NCI-H2171 treated with DMSO at 0.1 percent for 48 hours (cell line): ENCODE measurements around the gene HESX1.

Source experiments
- DNase-seq: peaks from one replicate; lab custom pipeline; 2025; lab: John Stamatoyannopoulos, UW

The HESX1 gene

DNA sequence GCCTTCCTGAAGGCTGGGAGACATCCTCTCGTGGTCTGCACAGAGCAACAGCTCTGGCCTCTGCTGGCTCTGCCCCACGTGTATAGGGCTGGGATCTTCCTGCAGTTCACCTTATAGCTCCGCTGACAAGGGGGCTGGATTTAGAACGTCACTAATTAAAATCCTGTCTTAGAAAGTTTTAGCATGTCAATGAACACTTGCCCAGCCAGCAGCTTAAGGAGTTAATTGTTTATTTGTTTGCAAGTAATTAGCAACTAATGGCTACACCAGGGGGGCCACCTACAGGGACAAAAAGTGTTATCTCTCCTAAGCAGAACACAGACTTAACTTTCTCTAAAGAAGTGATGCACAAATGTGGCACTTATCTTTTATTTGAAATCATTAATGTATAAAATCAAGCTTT lies at the start of gene HESX1:
HESX1 (minus strand) TSS at position 84 of the 403 bp plus-strand sequence; CDS start at position 24, 60 bp downstream.
- no peak for DNase-seq

DNA sequence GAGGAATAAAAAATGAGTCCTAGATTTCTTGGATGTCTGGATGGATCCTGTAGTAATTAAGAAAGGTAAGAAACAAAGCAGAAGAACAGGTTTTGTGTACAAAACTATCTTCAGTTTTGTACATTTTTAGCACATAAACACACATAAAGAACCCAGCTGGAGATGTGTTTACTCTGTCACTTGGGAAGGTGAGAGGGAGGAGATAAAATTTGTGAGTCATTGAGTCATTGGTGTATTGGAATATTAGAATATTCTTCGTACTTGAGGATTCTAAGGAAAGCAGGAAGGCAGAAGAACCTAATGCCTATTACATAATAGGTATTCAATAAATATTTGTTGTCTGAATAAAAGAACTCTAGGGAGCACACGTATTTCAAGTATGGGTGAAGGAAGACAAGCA lies 45.2 kb upstream of the HESX1 start:
- no peak for DNase-seq

DNA sequence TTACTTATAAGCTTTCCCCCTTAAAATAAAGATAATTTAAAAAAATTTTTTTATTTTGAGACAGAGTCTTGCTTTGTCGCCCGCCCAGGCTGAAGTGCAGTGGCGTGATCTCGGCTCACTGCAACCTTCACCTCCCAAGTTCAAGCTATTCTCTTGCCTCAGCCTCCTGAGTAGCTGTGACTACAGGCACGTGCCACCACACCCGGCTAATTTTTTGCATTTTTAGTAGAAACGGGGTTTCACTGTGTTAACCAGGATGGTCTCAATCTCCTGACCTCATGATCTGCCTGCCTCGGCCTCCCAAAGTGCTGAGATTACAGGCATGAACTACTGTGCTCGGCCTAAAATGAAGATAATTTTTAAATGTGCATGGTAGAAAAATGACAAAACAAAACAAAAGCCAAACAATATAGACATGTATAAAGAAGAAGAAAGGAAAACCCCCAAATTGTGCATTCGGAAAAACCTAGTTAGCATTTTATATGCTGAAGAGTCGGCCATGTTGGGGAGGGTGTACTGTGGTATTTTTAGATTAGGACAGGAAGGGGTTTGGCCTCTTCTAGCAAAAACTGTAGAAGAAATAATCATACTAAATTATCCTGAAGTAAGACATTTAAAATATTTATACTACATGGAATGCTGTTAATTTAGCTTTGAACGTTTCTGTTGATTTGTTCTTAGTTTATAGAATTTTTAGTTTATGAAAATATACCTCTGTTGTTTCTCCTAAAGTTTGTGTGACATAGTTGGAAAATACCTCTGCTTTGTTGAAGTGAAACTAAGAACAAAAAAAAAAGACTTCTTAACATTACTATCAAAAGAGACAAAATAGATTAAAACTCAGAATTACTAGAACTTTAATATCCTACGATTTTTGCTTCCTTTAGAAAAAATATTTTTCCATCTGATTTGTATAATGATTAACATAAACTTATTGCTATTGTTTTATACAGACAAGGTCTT lies 35.1 kb upstream of the HESX1 start:
- DNase-seq, result no peak

DNA sequence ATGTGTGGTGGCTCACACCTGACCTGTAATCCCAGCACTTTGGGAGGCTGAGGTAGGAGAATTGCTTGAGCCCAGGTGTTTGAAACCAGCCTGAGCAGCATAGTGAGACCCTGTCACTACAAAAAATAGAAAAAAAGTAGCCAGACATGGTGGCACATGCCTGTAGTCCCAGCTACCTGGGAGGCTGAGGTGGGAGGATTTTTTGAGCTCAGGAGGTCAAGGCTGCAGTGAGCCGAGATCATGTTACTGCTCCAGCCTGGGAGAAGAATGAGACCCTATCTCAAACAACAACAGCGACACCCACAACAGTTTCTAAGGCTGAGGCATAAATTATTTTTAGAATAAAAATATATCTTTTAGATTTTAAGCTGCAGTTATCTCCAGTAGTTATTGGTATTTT lies 34.0 kb upstream of the HESX1 start:
- DNase-seq, result no peak

DNA sequence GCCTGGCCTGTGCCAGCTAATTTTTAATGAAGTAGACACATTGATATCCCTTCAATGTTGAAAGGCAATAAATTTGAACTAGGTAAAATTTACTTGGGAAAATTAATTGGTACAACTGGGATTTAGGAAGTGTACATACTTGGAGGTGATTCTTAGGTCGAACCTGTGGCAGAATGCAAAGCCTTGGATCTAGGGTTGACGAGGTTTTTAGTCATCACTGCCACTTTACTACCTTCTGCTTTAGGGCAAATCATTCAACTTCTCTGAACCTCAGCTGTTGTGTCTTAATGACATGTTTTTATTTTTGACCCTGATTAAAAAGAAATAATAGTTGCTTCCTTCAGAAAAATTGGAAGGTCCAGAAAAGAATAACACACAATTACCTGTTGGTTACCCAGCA lies 30.2 kb upstream of the HESX1 start:
- DNase-seq, result no peak

GRCh38 chr3:57227930-57228751 lies 28.4 kb upstream of the HESX1 start:
- DNase-seq, result peak; percentile 9

DNA sequence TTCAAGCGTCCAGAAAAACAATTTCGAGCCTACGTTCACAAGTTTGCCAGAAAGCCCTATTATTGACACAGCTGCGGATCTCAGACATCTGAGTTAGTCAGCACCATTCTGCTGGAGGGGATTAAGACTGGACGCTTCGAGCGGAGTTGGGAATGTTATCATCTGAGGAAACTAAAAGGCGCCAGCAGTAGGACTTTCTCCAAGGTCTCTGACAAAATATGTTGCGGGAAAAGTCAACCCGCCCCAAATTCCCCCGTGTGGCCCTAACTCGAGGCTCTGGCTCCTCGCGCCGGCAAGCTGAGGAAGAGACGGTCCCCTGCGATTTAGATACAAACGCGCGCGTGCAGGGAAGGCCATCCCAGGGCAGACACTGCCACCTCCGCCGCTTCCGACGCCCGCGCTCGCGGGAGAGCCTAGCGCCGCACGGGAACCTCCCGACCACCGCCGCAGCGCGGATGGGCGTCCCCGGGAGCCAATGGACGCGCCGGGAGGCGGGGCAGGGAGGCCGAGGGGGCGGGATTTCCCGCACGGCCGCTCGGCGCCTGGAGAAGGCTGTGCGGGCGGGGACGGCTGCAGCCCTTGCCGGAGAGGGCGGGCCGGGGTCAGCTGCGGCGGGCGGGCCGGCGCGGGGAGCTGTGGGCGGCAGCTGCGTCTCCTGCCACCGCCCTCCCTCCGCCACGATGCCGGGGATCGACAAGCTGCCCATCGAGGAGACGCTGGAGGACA lies 27.6 kb upstream of the HESX1 start, which contains the start of gene APPL1:
APPL1 (plus strand) TSS at position 526 of the 726 bp plus-strand sequence; CDS start at position 681, 155 bp downstream.
- peak; percentile 75 for DNase-seq

DNA sequence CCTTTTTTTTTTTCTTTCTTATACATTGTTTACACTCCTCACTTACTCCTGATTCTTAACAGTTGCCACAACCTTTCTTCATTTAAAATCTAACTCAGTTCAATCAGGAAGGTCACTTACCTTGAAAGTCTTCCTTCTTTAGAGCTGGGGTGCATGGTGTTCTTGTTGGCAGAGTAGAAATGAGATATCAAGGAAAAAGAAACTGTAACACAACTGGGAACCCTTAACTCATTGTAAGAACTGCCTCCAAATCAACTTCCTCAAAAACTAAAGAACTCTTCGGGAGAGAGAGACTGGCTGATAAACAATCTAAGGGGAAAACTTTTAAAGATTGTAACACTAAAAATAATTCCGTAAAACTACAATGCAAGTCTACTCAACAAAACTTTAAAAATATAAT lies 26.4 kb upstream of the HESX1 start:
- DNase-seq, result no peak

DNA sequence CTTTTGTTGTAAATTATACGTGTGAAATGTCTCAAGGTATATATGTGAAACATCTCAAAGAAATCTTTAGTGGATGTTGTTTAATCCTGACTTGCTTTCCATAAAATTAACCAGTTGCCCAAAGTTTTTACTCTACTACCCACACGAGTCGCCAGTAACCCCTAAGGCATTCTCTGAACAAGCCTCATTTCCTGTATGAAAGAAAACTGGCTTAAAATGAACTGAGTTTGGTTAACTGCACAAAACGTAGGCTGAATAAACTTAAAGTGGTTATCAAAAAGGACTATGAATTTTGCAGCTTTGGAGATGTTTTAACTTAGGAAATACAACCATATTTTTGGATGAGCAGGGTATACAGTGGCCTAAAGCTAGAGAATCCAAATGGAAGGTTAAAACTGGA lies 25.1 kb upstream of the HESX1 start:
- no peak for DNase-seq

DNA sequence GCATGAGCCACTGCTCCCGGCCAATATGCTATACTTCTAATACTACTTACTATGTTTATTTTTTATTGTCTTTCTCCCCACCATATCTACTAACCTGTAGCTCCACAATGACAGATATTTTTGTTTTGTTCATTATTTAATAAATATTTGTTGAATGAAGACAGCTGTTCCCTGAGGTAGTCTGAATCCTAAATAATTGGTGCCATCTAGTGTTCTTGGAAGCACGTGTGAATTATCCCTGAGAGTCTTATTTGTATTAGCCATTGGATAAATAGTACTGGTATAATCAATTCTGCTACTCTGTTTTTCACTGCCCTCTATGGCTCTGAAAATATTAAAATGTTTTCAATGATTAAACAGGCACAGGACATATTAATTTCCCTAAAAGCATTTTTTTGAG lies 22.1 kb upstream of the HESX1 start:
- peak; percentile 4 for DNase-seq

DNA sequence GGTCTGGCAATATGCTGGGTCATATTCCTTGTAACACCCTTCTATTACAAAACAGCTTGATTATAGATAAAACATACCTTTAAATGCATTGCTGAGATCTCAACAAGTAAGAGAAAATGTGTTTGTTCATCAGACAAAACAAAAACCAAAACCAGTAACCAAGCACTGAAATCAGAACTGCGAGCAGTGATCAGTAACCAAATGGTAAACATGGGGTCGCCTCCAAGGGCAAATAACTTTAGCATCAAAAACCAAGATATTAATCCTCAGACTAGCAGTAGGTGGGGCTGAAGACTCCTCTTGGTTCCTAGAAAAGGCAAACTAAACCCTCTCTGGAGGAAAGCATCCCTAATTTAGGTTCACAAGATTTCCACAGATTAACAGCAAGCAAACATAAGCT lies 6.6 kb upstream of the HESX1 start:
- DNase-seq, result no peak

DNA sequence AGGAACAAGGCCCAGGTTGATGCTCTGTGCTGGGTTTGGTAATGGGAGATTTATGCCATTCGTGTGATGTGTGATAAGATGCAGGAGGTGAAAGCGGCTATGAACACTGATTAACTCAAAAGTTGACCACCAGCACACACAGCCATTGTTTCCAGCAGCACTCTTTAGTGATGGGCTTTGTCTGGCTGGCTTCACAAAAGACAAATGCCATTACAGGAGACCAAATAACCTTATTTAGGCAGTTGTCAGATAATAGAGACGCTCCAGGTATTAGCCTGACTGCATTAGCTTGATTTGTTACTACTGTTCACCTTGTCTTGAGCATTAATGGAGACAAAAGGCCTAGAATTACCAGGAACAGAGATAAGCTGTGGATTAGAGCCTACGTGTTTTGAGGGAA lies 5.1 kb downstream of the HESX1 start:
- no peak for DNase-seq

GRCh38 chr3:57192028-57192427 lies 7.8 kb downstream of the HESX1 start:
- no peak for DNase-seq

- DNase-seq, result no peak
Observed at GRCh38 chr3:57184526-57184925, 15.3 kb downstream of the HESX1 start.

DNA sequence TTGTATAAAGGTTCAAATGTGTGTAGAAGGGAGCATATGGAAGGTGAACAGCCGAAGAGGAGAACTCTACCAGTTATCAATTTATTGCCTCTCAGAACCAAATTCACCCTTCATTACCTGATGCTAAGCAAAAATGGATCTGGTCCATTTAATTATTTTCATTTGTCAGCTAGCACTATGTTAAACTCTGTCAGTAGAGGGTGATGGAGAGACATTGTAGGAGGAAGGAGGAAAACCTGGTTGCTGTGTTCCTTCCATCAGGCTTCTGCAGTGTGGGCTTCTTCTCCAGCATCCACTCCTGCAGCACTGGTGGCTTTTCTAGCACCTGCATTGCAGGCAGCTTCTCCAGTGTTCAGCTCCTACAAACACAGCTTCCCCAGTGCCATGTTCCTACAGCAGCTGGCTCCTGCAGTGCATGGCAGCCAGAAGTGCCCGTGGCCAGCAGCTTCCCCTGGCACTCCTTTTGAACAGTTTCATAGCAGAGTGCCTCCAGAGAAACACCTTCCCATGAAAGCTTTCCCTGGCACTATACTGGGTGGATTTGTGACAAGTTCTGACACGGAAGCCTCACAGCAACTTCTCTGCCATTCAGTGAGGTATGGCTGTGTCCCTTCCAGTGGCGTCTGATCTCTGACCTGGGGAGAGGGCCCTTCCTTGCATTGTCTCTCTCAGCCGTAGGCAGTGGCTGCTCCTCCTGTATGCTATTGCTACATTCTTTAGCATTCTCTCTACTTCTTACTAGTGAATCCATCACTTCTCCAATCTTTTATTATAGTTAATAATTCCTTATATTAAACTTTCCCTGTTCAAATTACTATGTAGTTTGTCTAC lies 20.0 kb downstream of the HESX1 start:
- DNase-seq, result peak; percentile 6

- no peak for DNase-seq
Observed at GRCh38 chr3:57176045-57176444, 23.7 kb downstream of the HESX1 start.

GRCh38 chr3:57173687-57174086 lies 26.1 kb downstream of the HESX1 start:
- DNase-seq, result no peak

DNA sequence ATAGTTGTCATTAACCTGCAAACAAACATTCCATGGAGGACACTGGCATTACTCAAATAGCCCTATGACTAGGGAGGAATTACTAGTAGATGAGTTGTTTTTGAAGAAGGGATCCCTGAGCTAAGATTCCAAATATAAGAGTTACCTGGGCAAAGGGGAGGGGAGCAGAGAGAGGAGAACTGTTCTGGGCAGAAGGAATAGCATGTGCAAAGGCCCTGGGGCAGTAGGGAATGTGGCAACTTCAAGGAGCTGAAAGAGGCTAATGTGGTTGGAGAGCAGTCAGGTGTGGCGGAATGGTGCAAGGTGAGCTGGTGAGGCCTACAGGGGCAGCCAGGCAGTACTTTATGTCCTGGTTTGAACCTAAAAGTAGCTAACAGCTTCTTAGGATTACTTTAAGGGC lies 28.8 kb downstream of the HESX1 start:
- no peak for DNase-seq

DNA sequence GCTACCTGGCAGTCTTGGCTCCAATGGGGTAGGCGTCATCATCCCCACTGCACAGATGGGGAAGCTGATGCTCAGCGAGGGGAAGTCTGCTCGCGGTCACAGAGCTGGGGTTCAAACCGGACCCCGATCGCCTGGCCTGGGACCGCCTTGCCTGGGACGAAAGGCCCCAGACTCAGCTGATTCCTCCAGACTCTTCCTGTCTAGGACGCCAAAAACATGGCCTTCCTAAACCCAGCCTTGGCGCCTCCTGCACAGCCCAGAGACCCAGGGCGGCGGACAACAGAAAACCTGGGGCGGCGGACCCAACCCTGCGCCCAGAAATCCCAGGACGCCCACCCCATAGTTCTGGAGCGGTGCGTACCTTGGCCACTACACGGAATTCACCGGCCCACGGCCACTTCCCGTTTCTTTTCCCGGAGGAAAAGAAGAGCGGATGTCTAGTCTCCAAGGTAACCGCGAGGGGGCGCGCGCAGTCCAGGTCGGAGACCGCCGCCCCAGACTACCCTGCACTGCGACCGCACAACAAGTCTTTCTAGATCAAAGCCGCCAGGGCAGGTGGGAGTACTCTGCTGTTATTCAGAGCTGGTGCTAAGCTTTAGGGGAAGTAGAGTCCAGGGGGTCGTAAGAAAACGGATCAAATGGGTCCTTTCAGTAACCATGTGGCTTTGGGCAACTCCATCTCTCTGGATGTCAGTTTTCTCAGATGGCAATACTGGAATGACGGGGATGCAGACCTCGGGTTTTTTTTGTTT lies 29.7 kb downstream of the HESX1 start:
- peak; percentile 68 for DNase-seq

- no peak for DNase-seq
Observed at GRCh38 chr3:57169108-57169507, 30.7 kb downstream of the HESX1 start.

- DNase-seq, result no peak
Observed at GRCh38 chr3:57168151-57168550, 31.6 kb downstream of the HESX1 start.
